Measurements from ENCODE around the gene PLA2G3. TPM values are rescaled to one million over a fixed set of nuclear protein-coding genes. Genes with fewer than 3 reads are reported as not detected.
A peak's percentile ranks its signal among the peaks of the same experiment; 100 is the strongest.

The PLA2G3 gene
- total and polyA plus RNA-seq, 2 of the 13 experiments (the other 11 are each of a cell fraction or from before 2014, with no cell fraction given): 0.12 to 0.42 TPM

- Histone ChIP-seq H2AFZ (ENCODE audit: low read length) (no peak overlapping the region), H3K36me3 (replicated peaks in 1 of 2; ENCODE audit: control insufficient read depth in 1 of 2, insufficient read depth in 2 of 2, low read length in 2 of 2) (peaks cover 1 to 14% of the 10 kb centered on the region in 2 experiments; a peak in 3 of 5 replicates), H3K79me2 (ENCODE audit: insufficient read depth, low read length) (no peaks in the 10 kb centered on the region), H3K4me1 (ENCODE audit: insufficient read depth, low read length) (peaks cover 39% of the 10 kb centered on the region), H3K4me2 (ENCODE audit: low read depth, low read length) (no peak overlapping the region), H4K20me1 (ENCODE audit: insufficient read depth, low read length) (no peaks in the 10 kb centered on the region), H3K27ac (ENCODE audit: extremely low read length, insufficient read depth, low read length) (no peak overlapping the region), H3K9ac (ENCODE audit: insufficient read depth, low read depth, low read length) (no peak overlapping the region), H3K4me3 (replicated peaks in 1 of 3; ENCODE audit: insufficient read depth in 1 of 3, low read depth in 2 of 3, low read length in 3 of 3) (no peak overlapping the region), H3K9me3 (ENCODE audit: low read length) (no peaks in the 10 kb centered on the region), H3K27me3 (ENCODE audit: control insufficient read depth in 1 of 2, insufficient read depth in 2 of 2, low read length in 2 of 2) (no peaks in the 10 kb centered on the region)
- intact Hi-C loops (cut with micrococcal nuclease; ENCODE audit: unreplicated experiment) (loop anchor here (1.0 kb wide), 1 partner anchor 32 kb away; no protein-coding TSS in a partner anchor), in situ Hi-C loops (cut with HindIII; ENCODE audit: extremely low pct_ligation_motif_present, low pct_unique_long_range_greater_than_20kb) (loop anchor here (5.0 kb wide), 1 partner anchor 38 kb away; the partner anchor contains the start of gene PLA2G3)
- BruUV-seq (replicated peaks): no TSS peak
- 90% methylated on average over 23 of the region's 33 CpGs for WGBS (ENCODE audit: low lambda C conversion rate)
- no peak for FAIRE-seq
- DNase-seq (ENCODE audit: low spot score): no peak
- ATAC-seq: no peak
- ChIA-PET CTCF (ENCODE audit: low intra/inter-chr PET ratio, low total read pairs) (no interaction called here), POLR2A (no interaction called here)
- TF ChIP-seq HHEX (CRISPR knock-in tag; IDR thresholded peaks at IDR 0.05) (no peak), ZNF251 (CRISPR knock-in tag; IDR thresholded peaks at IDR 0.05) (no peak), HOXD1 (CRISPR knock-in tag; IDR thresholded peaks at IDR 0.05) (no peak), ZNF136 (CRISPR knock-in tag; IDR thresholded peaks at IDR 0.05; ENCODE audit: low read depth) (no peak), KDM5A (IDR thresholded peaks at IDR 0.05; ENCODE audit: borderline replicate concordance, low read length) (no peak), ZNF180 (CRISPR knock-in tag; IDR thresholded peaks at IDR 0.05; ENCODE audit: borderline replicate concordance, low read depth) (no peak), CEBPB (IDR thresholded peaks at IDR 0.05; ENCODE audit: borderline replicate concordance, low read depth, low read length) (0 out of 2 replicates have a peak, but pooled peaks have one; percentile 9), AGO1 (IDR thresholded peaks at IDR 0.05; ENCODE audit: low read depth, low read length, poor library complexity, severe bottlenecking) (peak; percentile 44), BRD4 (CRISPR knock-in tag; IDR thresholded peaks at IDR 0.05) (no peak), ZNF572 (CRISPR knock-in tag; IDR thresholded peaks at IDR 0.05) (no peak), NFIC (IDR thresholded peaks at IDR 0.05; ENCODE audit: low read length) (no peak), ZNF75D (CRISPR knock-in tag; IDR thresholded peaks at IDR 0.05; ENCODE audit: borderline replicate concordance) (no peak), BHLHE40 (IDR thresholded peaks at IDR 0.05; ENCODE audit: low read length) (no peak), MLLT10 (CRISPR knock-in tag; IDR thresholded peaks at IDR 0.05) (no peak)
- TF ChIP-seq, protein P1, sequence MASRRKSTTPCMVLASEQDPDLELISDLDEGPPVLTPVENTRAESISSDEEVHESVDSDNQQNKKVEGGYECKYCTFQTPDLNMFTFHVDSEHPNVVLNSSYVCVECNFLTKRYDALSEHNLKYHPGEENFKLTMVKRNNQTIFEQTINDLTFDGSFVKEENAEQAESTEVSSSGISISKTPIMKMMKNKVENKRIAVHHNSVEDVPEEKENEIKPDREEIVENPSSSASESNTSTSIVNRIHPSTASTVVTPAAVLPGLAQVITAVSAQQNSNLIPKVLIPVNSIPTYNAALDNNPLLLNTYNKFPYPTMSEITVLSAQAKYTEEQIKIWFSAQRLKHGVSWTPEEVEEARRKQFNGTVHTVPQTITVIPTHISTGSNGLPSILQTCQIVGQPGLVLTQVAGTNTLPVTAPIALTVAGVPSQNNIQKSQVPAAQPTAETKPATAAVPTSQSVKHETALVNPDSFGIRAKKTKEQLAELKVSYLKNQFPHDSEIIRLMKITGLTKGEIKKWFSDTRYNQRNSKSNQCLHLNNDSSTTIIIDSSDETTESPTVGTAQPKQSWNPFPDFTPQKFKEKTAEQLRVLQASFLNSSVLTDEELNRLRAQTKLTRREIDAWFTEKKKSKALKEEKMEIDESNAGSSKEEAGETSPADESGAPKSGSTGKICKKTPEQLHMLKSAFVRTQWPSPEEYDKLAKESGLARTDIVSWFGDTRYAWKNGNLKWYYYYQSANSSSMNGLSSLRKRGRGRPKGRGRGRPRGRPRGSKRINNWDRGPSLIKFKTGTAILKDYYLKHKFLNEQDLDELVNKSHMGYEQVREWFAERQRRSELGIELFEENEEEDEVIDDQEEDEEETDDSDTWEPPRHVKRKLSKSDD (CRISPR knock-in tag; IDR thresholded peaks at IDR 0.05; ENCODE audit: low read depth): no peak
Observed at GRCh38 chr22:31103899-31104694, 36.2 kb downstream of the PLA2G3 start.
